HT-29 (cell line): ENCODE results near the gene SPNS3. TPM values are rescaled to one million over a fixed set of nuclear protein-coding genes. Genes with fewer than 3 reads are reported as not detected.

Experiments
- DNase-seq: peaks from one replicate; pipeline ENCODE4 v3.0.0-alpha.2; 2015; ENCODE audit warnings: low spot score
- total RNA-seq: library from RNA; depleted of rRNA; stranded (reverse); fragments of >200 nt; shearing (Covaris generic); gene quantifications from 2 replicates; pipeline ENCODE4 v1.2.3, GENCODE V29; 2014

Gene SPNS3
- total RNA-seq, 1 experiment from 2014 or later: 4.7 TPM

GRCh38 chr17:4427505-4427904, 6.2 kb upstream of the SPNS3 start:
- no peak for DNase-seq

GRCh38 chr17:4436381-4436780, 2.6 kb downstream of the SPNS3 start:
- DNase-seq: no peak

DNA sequence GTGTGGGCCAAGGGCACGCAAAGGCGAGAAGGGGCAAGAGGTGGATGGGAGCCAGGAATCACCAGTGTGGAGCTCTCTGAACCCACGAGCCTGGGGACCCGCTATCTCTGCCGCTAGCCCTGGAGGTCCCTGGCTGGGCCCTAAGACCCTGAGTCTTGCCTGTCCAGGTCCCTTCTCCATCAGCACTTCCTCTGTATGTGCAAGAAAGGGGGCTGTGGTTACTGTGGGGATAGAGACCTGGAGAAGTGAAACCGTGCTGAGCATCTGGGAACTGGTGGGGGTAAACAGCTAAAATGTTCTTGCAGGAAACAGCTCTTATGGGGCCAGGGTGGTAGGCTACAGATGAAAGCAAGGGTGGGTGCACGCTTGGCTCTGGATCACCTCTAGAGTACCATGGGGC, 3.1 kb downstream of the SPNS3 start:
- no peak for DNase-seq

- no peak for DNase-seq
These were observed 4.6 kb downstream of the SPNS3 start for GRCh38 chr17:4438162-4438944.

DNA sequence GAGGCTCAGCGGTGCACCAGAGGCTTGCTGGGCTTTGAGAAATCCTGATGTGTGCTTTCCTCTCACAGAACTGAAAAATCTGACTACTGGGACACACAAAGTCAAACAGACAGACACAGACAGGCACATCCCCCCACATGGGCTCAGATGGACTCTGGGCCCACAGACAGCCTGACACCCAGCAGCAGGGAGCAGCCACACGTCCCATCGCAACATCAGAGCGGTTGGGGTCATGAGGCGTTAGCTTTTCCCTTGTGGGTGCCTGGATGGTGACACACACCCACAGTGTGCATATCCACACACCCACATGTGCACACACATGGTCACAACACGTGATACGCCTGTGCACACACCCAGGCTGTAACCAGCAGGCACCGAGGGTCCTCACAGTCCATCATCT, 6.3 kb downstream of the SPNS3 start:
- no peak for DNase-seq

- DNase-seq: no peak
These were observed 7.2 kb downstream of the SPNS3 start for GRCh38 chr17:4440690-4441686.

- no peak for DNase-seq
These were observed 8.8 kb downstream of the SPNS3 start for GRCh38 chr17:4442582-4442981.

DNA sequence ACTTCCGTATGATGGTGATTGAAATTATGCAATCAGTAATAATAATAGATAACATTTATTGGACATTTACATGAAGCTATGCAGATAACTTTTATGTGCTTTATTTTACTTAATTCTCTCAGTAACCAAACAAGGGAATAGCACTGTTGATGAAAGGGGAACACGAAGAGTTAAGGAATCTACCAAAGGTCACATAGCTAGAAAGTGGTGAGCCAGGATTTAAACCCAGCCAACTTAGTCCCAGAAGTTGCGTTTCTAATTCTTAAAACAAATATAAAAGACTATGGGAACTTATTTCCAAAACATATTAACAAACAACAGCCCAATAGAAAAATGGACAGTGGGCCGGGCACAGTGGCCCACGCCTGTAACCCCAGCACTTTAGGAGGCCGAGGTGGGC, 9.7 kb downstream of the SPNS3 start:
- no peak for DNase-seq

DNA sequence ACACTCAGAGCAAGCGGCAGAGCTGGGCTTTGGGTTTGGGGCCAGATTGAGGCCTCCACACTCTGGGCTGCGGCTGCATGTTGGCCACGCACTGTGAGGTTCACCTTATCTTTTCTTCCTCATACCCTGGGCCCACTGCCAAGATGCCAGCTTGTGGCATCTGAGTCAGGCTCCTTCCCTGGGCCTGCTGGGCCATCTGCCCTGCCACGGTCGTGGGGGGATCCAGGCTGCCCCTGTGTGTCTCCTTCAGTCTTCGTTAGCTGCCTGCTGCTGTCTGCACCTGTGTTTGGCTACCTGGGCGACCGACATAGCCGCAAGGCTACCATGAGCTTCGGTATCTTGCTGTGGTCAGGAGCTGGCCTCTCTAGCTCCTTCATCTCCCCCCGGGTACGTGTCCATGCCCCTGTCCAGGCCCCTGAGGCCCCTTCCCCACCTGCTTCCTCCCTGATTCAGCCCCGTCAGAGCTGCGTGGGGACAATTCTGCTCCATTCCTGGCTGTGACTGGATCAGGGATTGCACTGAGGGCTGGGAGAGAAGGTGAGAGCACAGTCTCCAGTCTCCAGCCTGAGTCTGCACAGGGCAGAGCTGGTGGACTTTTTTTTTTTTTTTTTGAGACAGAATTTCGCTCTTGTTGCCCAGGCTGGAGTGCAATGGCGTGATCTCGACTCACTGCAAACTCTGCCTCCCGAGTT, 11.2 kb downstream of the SPNS3 start:
- DNase-seq: peak; percentile 78

DNA sequence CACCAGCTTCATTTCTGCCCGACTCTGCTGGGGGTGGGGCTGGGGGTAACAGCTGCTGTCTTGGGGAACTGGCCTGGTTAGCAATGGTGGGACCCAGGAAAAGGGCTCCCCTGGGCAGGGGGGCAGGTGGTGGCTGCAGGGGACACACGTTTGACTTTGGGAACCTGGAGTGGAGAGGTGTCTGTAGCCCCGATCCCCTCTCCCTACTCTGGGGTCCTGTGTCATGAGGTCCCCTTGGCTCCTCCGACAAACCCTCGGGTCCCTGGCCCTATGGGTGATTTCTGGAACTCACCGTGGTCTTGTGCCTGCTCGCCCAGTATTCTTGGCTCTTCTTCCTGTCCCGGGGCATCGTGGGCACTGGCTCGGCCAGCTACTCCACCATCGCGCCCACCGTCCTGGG, 12.0 kb downstream of the SPNS3 start:
- no peak for DNase-seq

- no peak for DNase-seq
These were observed 12.8 kb downstream of the SPNS3 start for GRCh38 chr17:4446326-4447071.

GRCh38 chr17:4448197-4448980, 14.6 kb downstream of the SPNS3 start:
- no peak for DNase-seq

DNA sequence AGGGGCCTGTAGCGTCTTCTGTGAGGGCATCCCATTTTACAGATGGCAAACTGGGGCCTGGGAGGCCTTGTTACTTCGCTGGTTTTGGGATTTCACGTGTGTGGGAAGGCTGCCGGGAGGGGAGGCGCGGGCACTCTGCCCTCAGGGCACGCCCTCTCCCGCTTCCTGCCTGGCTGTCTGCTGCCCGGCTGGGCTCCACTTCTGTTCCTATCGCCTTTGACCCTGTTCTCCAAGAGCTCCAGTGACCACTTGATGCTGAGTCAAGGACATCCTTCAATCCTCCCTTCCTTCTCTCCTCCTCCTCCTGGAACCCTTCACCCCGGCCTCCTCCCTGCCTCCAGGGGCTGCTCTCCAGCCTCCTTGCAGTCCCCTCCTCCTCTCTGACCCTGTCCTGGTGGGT, 16.0 kb downstream of the SPNS3 start:
- DNase-seq: no peak

DNA sequence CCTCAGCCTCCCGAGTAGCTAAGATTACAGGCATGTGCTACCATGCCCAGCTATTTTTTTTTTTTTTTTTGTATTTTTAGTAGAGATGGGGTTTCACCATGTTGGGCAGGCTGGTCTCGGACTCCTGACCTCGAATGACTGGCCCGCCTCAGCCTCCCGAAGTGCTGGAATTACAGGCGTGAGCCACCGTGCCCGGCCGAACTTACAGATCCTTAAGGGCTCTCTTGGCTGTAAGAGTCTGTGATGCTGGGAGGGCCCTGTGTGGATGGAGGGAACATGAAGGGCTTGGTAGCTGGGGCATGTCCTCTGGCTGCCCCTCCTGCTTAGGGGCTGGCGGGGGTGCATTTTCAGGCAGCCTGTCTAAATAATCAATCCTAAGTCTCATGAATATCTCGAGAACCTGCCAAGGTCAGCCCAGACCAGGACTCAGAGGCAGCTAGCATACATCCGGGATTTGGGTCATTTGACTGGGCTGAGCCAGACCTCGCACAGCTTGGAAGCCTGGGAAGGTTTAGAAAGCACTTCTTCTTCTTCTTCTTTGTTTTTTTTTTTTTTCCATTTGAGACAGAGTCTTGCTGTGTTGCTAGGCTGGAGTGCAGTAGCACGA, 17.1 kb downstream of the SPNS3 start:
- DNase-seq: no peak

DNA sequence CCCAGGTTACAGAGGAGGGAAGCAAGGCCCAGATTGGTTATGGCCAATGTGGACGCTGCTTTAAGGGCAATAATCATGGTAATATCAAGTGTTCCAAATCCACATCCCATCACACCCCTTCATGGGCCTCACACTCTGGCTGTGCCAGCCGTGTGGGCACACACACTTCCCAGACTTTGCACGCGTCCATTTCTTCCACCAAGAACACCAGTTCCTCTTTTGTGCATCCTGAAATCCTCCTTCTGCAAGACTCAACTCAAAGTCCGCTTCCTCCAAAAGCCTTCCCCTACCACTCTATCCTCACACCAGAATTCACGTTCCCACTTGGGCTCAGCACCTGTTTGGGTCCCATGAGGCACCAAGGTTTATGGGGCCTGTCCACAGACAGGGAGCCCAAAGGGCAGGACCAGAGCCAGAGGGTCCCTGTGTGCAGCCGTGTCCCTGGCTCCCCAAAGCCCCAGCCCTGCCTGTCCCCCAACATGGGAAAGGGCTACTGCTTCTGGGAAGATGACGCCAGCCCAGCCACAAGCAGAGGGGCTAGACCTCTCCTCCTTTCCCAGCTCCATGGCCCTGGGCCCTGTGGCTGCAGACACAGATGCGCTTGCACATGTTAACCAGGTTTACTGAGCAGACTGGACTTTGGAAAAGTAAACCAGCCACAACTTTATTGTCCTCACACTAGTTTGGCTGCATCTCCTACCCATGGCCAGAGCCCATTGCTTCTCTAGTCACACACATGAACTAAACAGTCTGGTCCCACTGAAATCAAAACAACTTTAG, 20.3 kb downstream of the SPNS3 start:
- no peak for DNase-seq

GRCh38 chr17:4460661-4461060, 26.9 kb downstream of the SPNS3 start:
- DNase-seq: no peak

DNA sequence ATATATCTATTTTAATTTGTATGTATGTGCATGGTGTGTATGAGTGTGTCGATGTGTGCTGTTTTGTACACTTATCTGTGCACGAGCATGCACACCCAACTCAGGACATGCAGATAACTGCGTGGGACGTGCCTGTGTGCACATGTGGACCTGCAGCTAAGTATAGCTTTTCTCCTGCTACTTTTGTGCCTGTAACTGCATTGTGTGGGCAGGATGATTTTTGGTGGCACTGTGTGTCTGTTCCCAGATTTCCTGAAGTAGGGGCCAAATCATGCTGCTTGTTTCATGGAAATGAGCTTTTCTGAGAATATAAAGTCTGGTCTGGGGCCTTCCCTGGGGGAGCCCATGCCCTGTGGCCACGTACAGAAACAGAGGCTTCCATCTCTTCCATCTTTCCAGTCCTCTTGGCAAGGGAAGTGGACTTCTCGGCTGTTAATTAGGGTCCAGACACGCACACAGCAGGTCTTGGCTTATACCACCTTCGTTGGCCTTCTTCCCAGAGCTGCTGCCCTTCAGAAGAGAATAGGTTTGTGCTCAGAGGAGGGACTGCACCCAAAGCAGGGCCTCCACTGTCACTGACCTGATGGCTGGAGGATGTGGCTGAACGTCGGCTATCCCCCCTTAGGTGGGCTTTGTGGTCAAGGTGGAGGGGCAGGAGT, 30.2 kb downstream of the SPNS3 start:
- no peak for DNase-seq

GRCh38 chr17:4465786-4466185, 32.0 kb downstream of the SPNS3 start:
- no peak for DNase-seq

GRCh38 chr17:4467287-4467686, 33.5 kb downstream of the SPNS3 start:
- no peak for DNase-seq
